ENCODE results near the gene PHACTR3.
"Not testable (repeated sequence)": the region's sequence is repeated elsewhere in the genome, so short reads cannot be mapped to it uniquely, and the experiment has no call there.

Gene PHACTR3

GRCh38 chr20:59603781-59604541, at the start of gene PHACTR3:
Gene PHACTR3 (plus strand): TSS chr20:59604540. CDS start chr20:59605015, 475 bp downstream.
- no peak for DNase-seq

- not testable (repeated sequence) for DNase-seq
These were observed 46.4 kb upstream of the PHACTR3 start for GRCh38 chr20:59557733-59558529.

- no peak for DNase-seq
These were observed 45.1 kb upstream of the PHACTR3 start for GRCh38 chr20:59559024-59559817.

- no peak for DNase-seq
These were observed 44.5 kb upstream of the PHACTR3 start for GRCh38 chr20:59559863-59560262.

- DNase-seq = no peak
These were observed 43.6 kb upstream of the PHACTR3 start for GRCh38 chr20:59560588-59561227.

- no peak for DNase-seq
These were observed 43.1 kb upstream of the PHACTR3 start for GRCh38 chr20:59561228-59561605.

- no peak for DNase-seq
These were observed 42.6 kb upstream of the PHACTR3 start for GRCh38 chr20:59561614-59562277.

- DNase-seq = no peak
These were observed 40.2 kb upstream of the PHACTR3 start for GRCh38 chr20:59564171-59564570.

GRCh38 chr20:59564943-59565342, 39.4 kb upstream of the PHACTR3 start:
- no peak for DNase-seq

GRCh38 chr20:59565768-59566461, 38.4 kb upstream of the PHACTR3 start:
- no peak for DNase-seq

- no peak for DNase-seq
These were observed 37.5 kb upstream of the PHACTR3 start for GRCh38 chr20:59566631-59567524.

- no peak for DNase-seq
These were observed 36.5 kb upstream of the PHACTR3 start for GRCh38 chr20:59567585-59568508.

GRCh38 chr20:59568509-59569024, 35.8 kb upstream of the PHACTR3 start:
- DNase-seq = no peak

- DNase-seq = no peak
These were observed 35.0 kb upstream of the PHACTR3 start for GRCh38 chr20:59569305-59569704.

- no peak for DNase-seq
These were observed 33.2 kb upstream of the PHACTR3 start for GRCh38 chr20:59571151-59571550.

- peak; percentile 55 for DNase-seq
These were observed 32.6 kb upstream of the PHACTR3 start for GRCh38 chr20:59571551-59572314.

- no peak for DNase-seq
These were observed 31.8 kb upstream of the PHACTR3 start for GRCh38 chr20:59572515-59572914.

- DNase-seq = no peak
These were observed 30.5 kb upstream of the PHACTR3 start for GRCh38 chr20:59573837-59574236.
